Upper lobe of left lung (tissue), 6 donors: ENCODE results near the gene CFL1. TPM values are rescaled to one million over a fixed set of nuclear protein-coding genes. Genes with fewer than 3 reads are reported as not detected.
"Not testable (repeated sequence)": the region's sequence is repeated elsewhere in the genome, so short reads cannot be mapped to it uniquely, and the experiment has no call there.

ENCODE experiments used
- ATAC-seq, 2 donors: fragments of 200-7000 bp; cut with Tn5 transposase; one replicate each; pipeline ENCODE4 v1.9.1; 2022; ENCODE audit warnings: mild to moderate bottlenecking in 2 of 2, moderate library complexity in 2 of 2; ENCODE audit not compliant: low FRiP score in 2 of 2
- DNase-seq, 2 donors: peaks; one replicate each; pipeline ENCODE4 v3.0.0-alpha.2; 2019 to 2020
- H3K27ac ChIP-seq, 4 donors: fragments of 200-600 bp; sonication (generic); one replicate each; pipeline ENCODE4 v1.5.1; 2016 to 2019
- H3K27me3 ChIP-seq, 4 donors: fragments of 200-600 bp; sonication (generic); one replicate each; pipeline ENCODE4 v1.5.1; 2017 to 2019
- H3K36me3 ChIP-seq, 4 donors: fragments of 200-600 bp; sonication (generic); one replicate each; pipeline ENCODE4 v1.5.1; 2016 to 2019
- H3K4me1 ChIP-seq, 4 donors: fragments of 200-600 bp; sonication (generic); one replicate each; pipeline ENCODE4 v1.5.1; 2018 to 2019
- H3K4me3 ChIP-seq, 4 donors: fragments of 200-600 bp; sonication (generic); one replicate each; pipeline ENCODE4 v1.5.1; 2017 to 2019; ENCODE audit warnings: mild to moderate bottlenecking in 2 of 4, moderate library complexity in 1 of 4
- H3K9me3 ChIP-seq, 4 donors: fragments of 200-600 bp; sonication (generic); one replicate each; pipeline ENCODE4 v1.5.1; 2018 to 2019
- CTCF ChIP-seq, 6 experiments: fragments of 450-650 bp in 4 of 6; fragments of 200-600 bp in 2 of 6; sonication (generic) in 2 of 6; IDR thresholded peaks; one replicate each; pipeline ENCODE4 v1.5.1; 2016 to 2019; ENCODE audit warnings: antibody characterized with exemption in 6 of 6
- EP300 ChIP-seq, 4 donors: sonication (generic); formaldehyde crosslinking; IDR thresholded peaks; one replicate each; pipeline ENCODE4 v1.5.1; 2017; ENCODE audit warnings: antibody characterized with exemption in 4 of 4, control low read depth in 2 of 4
- POLR2A ChIP-seq, 4 donors: fragments of 450-650 bp; IDR thresholded peaks; one replicate each; pipeline ENCODE4 v1.5.1; 2016 to 2017; ENCODE audit warnings: antibody characterized with exemption in 4 of 4, mild to moderate bottlenecking in 2 of 4
- POLR2AphosphoS5 ChIP-seq, 2 donors: sonication (generic); formaldehyde crosslinking; IDR thresholded peaks; one replicate each; pipeline ENCODE4 v1.5.1; 2017; ENCODE audit warnings: antibody characterized with exemption in 2 of 2
- WGBS, 2 donors: methylation state at CpG; one replicate each; pipeline ENCODE4 v1.1.5; 2017 to 2018; 5-methylcytosine and 5-hydroxymethylcytosine counted together
- total RNA-seq, 6 donors: library from RNA; depleted of rRNA in 4 of 6; stranded (reverse); fragments of >200 nt in 4 of 6; gene quantifications; one replicate each; pipeline versions ENCODE4 v1.1.0 to v1.2.1, GENCODE V29; 2016 to 2021
- donor health status: DM: no; HTN: no; CAD: no; lungs with moderate emphysema.
- donor health status: DM: no; HTN: yes; CAD: no; lungs with severe emphysema.

Gene CFL1
- total RNA-seq, 6 donors from 2014 or later, result 358 to 813 (median 768) TPM

- Histone ChIP-seq H3K9me3 (no peaks in the 10 kb centered on the region), H3K4me1 (peaks cover 44 to 60% (median 54%) of the 10 kb centered on the region in 4 donors), H3K27me3 (no peaks in the 10 kb centered on the region), H3K36me3 (no peaks in the 10 kb centered on the region), H3K27ac (peak overlapping the region; percentile 94 to 98 (median 94)), H3K4me3 (peak overlapping the region in 3 of 4 donors; percentile 71 to 86 (median 82))
- TF ChIP-seq EP300 (IDR thresholded peaks at IDR 0.05), result no peak
- TF ChIP-seq POLR2A (IDR thresholded peaks at IDR 0.05), result no peak
- TF ChIP-seq POLR2AphosphoS5 (IDR thresholded peaks at IDR 0.05), result no peak
- TF ChIP-seq CTCF (IDR thresholded peaks at IDR 0.05), result no peak
- no peak for ATAC-seq
- DNase-seq, result no peak
- WGBS, 2 donors, result 67 to 75% methylated on average over 9 to 10 of the region's 10 CpGs
These were observed 34.8 kb upstream of the CFL1 start for GRCh38 chr11:65892661-65893317.

- H3K9me3 ChIP-seq, H3K36me3 ChIP-seq, DNase-seq, ATAC-seq, H3K27me3 ChIP-seq: not testable (repeated sequence)
- peak overlapping the region; percentile 94 to 98 (median 94) for H3K27ac ChIP-seq
- H3K4me1 ChIP-seq, result peaks cover 51 to 67% (median 60%) of the 10 kb centered on the region in 4 donors
- H3K4me3 ChIP-seq, result peak overlapping the region; percentile 50 to 86 (median 76)
- 50 to 68% methylated on average over 4 to 5 of the region's 5 CpGs for WGBS, 2 donors
These were observed 34.2 kb upstream of the CFL1 start for GRCh38 chr11:65892137-65892540.

- TF ChIP-seq POLR2A (IDR thresholded peaks at IDR 0.05) (peak in 1 of 4 donors; percentile 12), POLR2AphosphoS5 (IDR thresholded peaks at IDR 0.05) (peak; percentile 65 to 67), CTCF (IDR thresholded peaks at IDR 0.05) (peak in 4 of 6 experiments; percentile 19 to 38 (median 28)), EP300 (IDR thresholded peaks at IDR 0.05) (peak in 1 of 4 donors; percentile 10)
- Histone ChIP-seq H3K27ac (peak overlapping the region; percentile 94 to 98 (median 94)), H3K4me3 (peak overlapping the region; percentile 50 to 86 (median 76)), H3K4me1 (peaks cover 51 to 69% (median 62%) of the 10 kb centered on the region in 4 donors), H3K36me3 (peaks cover 0 to 4% (median 0%) of the 10 kb centered on the region in 4 donors), H3K9me3 (no peaks in the 10 kb centered on the region), H3K27me3 (no peaks in the 10 kb centered on the region)
- WGBS, 2 donors, result 3 to 7% methylated on average over 19 to 40 of the region's 57 CpGs
- ATAC-seq, result no peak
- peak in 1 of 2 donors; percentile 50 for DNase-seq
These were observed 33.5 kb upstream of the CFL1 start for GRCh38 chr11:65891219-65892136.

GRCh38 chr11:65890324-65891218 is 32.6 kb upstream of the CFL1 start, which contains the start of gene CCDC85B:
CCDC85B (plus strand) TSS chr11:65890673; CDS start chr11:65890784, 111 bp downstream.
- no peaks in the 10 kb centered on the region for H3K9me3 ChIP-seq
- ATAC-seq (peak; percentile 89 to 91), DNase-seq (peak; percentile 99 to 100)
- H3K4me3 ChIP-seq, result peak within 1 kb of the TSS; percentile 50 to 86 (median 76)
- TF ChIP-seq CTCF (IDR thresholded peaks at IDR 0.05) (peak in 5 of 6 experiments; percentile 11 to 51 (median 30)), POLR2AphosphoS5 (IDR thresholded peaks at IDR 0.05) (peak; percentile 87 to 91), EP300 (IDR thresholded peaks at IDR 0.05) (peak in 1 of 4 donors; percentile 37), POLR2A (IDR thresholded peaks at IDR 0.05) (peak in 3 of 4 donors; percentile 91 to 98 (median 96))
- peak within 1 kb of the TSS; percentile 94 to 98 (median 94) for H3K27ac ChIP-seq
- H3K4me1 ChIP-seq, result peaks cover 51 to 69% (median 62%) of the 10 kb centered on the region in 4 donors
- 0 to 1% methylated on average over 20 to 59 of the region's 94 CpGs for WGBS, 2 donors
- H3K36me3 ChIP-seq, result peaks cover 0 to 13% (median 2%) of the 10 kb centered on the region in 4 donors
- H3K27me3 ChIP-seq, result no peaks in the 10 kb centered on the region
